Neural cell (in vitro differentiated cells): Measurements from ENCODE around the gene NR5A2.

Experiments
- EP300 ChIP-seq: fragments of 450-650 bp; conservative IDR thresholded peaks from 2 replicates; pipeline ENCODE4 v1.6.1; 2014; ENCODE audit warnings: antibody characterized with exemption, mild to moderate bottlenecking, moderate library complexity; ENCODE audit not compliant: poor library complexity, severe bottlenecking
- EZH2 ChIP-seq: fragments of 200-600, 300-800 bp; shearing (Covaris generic), sonication (generic); IDR thresholded peaks from 2 replicates; pipeline ENCODE4 v1.6.1; 2014; ENCODE audit warnings: antibody characterized with exemption, low read length, borderline replicate concordance, mild to moderate bottlenecking; ENCODE audit not compliant: insufficient read depth, poor library complexity, severe bottlenecking
- POLR2AphosphoS5 ChIP-seq: IDR thresholded peaks from 2 replicates; pipeline ENCODE4 v1.6.1; 2012
- SMC3 ChIP-seq: fragments of 450-650 bp; conservative IDR thresholded peaks from 2 replicates; pipeline ENCODE4 v1.6.1; 2014; ENCODE audit warnings: antibody characterized with exemption, mild to moderate bottlenecking, moderate library complexity; ENCODE audit not compliant: poor library complexity
- TAF1 ChIP-seq: IDR thresholded peaks from 2 replicates; pipeline ENCODE4 v1.6.1; 2012; ENCODE audit warnings: low read depth
- TF ChIP-seq, protein P1 (sequence below): IDR thresholded peaks from 2 replicates; pipeline ENCODE4 v1.6.1; 2012; ENCODE audit warnings: borderline replicate concordance
- TF ChIP-seq, protein P2 (sequence below): fragments of 450-650 bp; IDR thresholded peaks from 2 replicates; pipeline ENCODE4 v1.5.1; 2014; ENCODE audit warnings: antibody characterized with exemption, mild to moderate bottlenecking, moderate library complexity; ENCODE audit not compliant: poor library complexity, severe bottlenecking

DNA sequence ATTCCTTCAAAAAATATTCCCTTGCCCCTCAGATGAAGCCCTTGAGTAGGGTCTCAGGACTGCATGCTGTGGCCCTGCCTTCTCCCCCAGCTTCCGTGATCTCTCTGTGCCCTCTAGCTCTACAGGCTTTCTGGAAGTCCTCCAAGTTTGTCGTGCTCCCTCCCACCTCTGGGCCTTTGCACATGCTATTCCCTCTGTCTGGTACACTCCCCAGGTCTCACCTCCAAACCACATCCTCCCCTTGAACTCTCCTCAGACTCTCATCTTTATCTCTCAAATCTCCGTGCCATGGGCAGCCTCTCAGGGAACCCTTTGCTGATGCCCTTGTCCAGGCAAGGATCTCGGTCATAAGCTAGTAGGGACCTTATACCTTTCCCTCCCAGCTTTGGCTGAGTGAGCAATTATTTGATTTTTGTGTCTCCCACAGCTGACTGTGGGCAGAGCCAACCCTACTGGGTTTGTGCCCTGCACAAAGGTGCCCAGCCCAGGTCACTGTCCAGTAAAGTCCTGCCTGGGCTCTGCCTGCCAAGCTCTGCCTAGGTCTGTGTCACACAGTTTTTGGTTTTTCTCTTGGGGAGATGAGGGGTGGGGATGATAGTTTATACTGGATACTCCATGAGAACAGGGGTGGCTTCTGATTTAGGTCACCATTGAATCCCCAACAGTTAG, 194.2 kb downstream of the NR5A2 start:
- TF ChIP-seq, protein P1, sequence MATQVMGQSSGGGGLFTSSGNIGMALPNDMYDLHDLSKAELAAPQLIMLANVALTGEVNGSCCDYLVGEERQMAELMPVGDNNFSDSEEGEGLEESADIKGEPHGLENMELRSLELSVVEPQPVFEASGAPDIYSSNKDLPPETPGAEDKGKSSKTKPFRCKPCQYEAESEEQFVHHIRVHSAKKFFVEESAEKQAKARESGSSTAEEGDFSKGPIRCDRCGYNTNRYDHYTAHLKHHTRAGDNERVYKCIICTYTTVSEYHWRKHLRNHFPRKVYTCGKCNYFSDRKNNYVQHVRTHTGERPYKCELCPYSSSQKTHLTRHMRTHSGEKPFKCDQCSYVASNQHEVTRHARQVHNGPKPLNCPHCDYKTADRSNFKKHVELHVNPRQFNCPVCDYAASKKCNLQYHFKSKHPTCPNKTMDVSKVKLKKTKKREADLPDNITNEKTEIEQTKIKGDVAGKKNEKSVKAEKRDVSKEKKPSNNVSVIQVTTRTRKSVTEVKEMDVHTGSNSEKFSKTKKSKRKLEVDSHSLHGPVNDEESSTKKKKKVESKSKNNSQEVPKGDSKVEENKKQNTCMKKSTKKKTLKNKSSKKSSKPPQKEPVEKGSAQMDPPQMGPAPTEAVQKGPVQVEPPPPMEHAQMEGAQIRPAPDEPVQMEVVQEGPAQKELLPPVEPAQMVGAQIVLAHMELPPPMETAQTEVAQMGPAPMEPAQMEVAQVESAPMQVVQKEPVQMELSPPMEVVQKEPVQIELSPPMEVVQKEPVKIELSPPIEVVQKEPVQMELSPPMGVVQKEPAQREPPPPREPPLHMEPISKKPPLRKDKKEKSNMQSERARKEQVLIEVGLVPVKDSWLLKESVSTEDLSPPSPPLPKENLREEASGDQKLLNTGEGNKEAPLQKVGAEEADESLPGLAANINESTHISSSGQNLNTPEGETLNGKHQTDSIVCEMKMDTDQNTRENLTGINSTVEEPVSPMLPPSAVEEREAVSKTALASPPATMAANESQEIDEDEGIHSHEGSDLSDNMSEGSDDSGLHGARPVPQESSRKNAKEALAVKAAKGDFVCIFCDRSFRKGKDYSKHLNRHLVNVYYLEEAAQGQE = no peak
- TF ChIP-seq TAF1 (no peak), EP300 (no peak), EZH2 (no peak), POLR2AphosphoS5 (no peak), SMC3 (no peak)
- TF ChIP-seq, protein P2, sequence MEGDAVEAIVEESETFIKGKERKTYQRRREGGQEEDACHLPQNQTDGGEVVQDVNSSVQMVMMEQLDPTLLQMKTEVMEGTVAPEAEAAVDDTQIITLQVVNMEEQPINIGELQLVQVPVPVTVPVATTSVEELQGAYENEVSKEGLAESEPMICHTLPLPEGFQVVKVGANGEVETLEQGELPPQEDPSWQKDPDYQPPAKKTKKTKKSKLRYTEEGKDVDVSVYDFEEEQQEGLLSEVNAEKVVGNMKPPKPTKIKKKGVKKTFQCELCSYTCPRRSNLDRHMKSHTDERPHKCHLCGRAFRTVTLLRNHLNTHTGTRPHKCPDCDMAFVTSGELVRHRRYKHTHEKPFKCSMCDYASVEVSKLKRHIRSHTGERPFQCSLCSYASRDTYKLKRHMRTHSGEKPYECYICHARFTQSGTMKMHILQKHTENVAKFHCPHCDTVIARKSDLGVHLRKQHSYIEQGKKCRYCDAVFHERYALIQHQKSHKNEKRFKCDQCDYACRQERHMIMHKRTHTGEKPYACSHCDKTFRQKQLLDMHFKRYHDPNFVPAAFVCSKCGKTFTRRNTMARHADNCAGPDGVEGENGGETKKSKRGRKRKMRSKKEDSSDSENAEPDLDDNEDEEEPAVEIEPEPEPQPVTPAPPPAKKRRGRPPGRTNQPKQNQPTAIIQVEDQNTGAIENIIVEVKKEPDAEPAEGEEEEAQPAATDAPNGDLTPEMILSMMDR = no peak
